GM12892 (cell line): ENCODE results near the gene BRD7.

Experiments
- POLR2A ChIP-seq: IDR thresholded peaks from 2 replicates; pipeline ENCODE4 v1.6.1; 2011; ENCODE audit warnings: low read depth, low read length, control low read depth
- POLR2AphosphoS5 ChIP-seq: IDR thresholded peaks from 2 replicates; pipeline ENCODE4 v1.6.1; 2011; ENCODE audit warnings: low read depth, low read length, control low read depth
- TAF1 ChIP-seq: IDR thresholded peaks from 2 replicates; pipeline ENCODE4 v1.6.1; 2011; ENCODE audit warnings: low read depth, mild to moderate bottlenecking, control low read depth, low read length, borderline replicate concordance

DNA sequence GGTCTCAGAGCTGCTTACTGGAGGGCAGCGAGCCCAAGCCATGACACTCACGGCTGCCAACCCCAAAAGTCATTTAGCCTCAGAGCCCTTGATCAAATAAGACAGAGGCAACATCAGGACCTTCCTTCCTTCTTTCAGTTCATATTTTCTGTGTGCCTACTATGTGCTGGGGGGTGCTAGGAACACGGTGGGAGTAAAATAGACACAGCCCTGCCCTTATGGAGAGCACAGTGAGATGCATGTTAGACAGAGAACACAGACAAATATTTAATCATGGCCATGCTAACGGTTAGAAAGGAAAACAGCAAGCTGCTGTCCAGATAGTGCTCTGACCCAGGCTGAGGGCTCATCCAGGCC is 4.5 kb upstream of the BRD7 start:
- TF ChIP-seq POLR2A (no peak), POLR2AphosphoS5 (no peak), TAF1 (no peak)
